GM12864 (cell line): ENCODE results near the gene TICRR.

ENCODE experiments used
- DNase-seq: peaks from one replicate; pipeline ENCODE4 v3.0.0-alpha.2; 2011; ENCODE audit warnings: low read depth
- H3K4me3 ChIP-seq: 2 replicates; pipeline ENCODE4 v1.5.1; 2011; ENCODE audit warnings: mild to moderate bottlenecking, low read depth, low read length, control low read depth
- CTCF ChIP-seq: IDR thresholded peaks from 2 replicates; pipeline ENCODE4 v1.5.1; 2011; ENCODE audit warnings: low read depth, mild to moderate bottlenecking, moderate library complexity, low read length, control low read depth, inconsistent platforms; ENCODE audit errors: missing control alignments

Gene TICRR

GRCh38 chr15:89551550-89551949, 23.7 kb upstream of the TICRR start:
- H3K4me3 ChIP-seq = no peak overlapping the region
- DNase-seq = no peak
- TF ChIP-seq CTCF = no peak

- DNase-seq = no peak
- no peak overlapping the region for H3K4me3 ChIP-seq
- TF ChIP-seq CTCF = no peak
Observed at GRCh38 chr15:89553632-89554031, 21.6 kb upstream of the TICRR start.

GRCh38 chr15:89554247-89554646, 21.0 kb upstream of the TICRR start:
- DNase-seq = no peak
- H3K4me3 ChIP-seq = no peak overlapping the region
- TF ChIP-seq CTCF = no peak

GRCh38 chr15:89555768-89556167, 19.5 kb upstream of the TICRR start:
- DNase-seq = no peak
- H3K4me3 ChIP-seq = no peak overlapping the region
- no peak for TF ChIP-seq CTCF

- DNase-seq = no peak
- TF ChIP-seq CTCF = peak; percentile 82
- no peak overlapping the region for H3K4me3 ChIP-seq
Observed at GRCh38 chr15:89556413-89557262, 18.6 kb upstream of the TICRR start.

GRCh38 chr15:89559769-89560264, 15.5 kb upstream of the TICRR start:
- no peak overlapping the region for H3K4me3 ChIP-seq
- DNase-seq = no peak
- no peak for TF ChIP-seq CTCF

- TF ChIP-seq CTCF = no peak
- H3K4me3 ChIP-seq = no peak overlapping the region
- no peak for DNase-seq
Observed at GRCh38 chr15:89566181-89566580, 9.1 kb upstream of the TICRR start.
